Measurements from ENCODE around the gene ABCG4. TPM values are rescaled to one million over a fixed set of nuclear protein-coding genes. Genes with fewer than 3 reads are reported as not detected.
"Not testable (repeated sequence)": the region's sequence is repeated elsewhere in the genome, so short reads cannot be mapped to it uniquely, and the experiment has no call there.

ABCG4 gene
- total RNA-seq, 4 donors from 2014 or later = 0.14 TPM; not detected in 3

DNA sequence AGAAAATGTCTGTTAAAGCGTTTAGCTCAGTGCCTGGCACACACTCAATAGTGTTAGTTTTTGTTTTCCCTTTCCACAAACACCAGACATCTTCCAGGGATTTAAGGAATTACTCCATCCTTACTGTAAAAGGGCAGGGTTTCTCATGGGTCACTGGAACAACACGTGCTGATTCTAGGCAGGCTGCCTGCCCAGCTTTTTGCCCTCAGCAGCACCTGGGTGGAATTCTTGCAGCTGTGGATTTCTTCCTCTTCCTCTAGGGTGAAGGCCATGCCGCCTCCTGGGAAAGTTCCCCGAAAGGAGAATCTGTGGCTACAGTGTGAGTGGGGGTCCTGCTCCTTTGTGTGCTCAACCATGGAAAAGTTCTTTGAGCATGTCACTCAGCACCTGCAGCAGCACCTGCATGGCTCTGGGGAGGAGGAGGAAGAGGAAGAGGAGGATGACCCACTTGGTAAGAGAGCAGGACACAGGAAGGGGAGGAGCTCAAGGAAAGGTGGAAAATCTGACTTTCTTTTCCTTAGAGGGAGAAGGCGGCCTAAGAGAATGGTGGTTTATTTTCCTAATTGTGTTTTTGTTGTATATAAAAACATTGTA is 22.1 kb upstream of the ABCG4 start:
- Histone ChIP-seq H3K4me3 (no peak overlapping the region), H3K4me1 (peaks cover 15 to 46% (median 25%) of the 10 kb centered on the region in 4 donors), H3K27ac (peak overlapping the region; percentile 16 to 55 (median 44)), H3K27me3 (no peaks in the 10 kb centered on the region), H3K36me3 (peaks cover 0 to 36% (median 17%) of the 10 kb centered on the region in 4 donors), H3K9me3 (no peaks in the 10 kb centered on the region)
- in situ Hi-C loops (cut with MboI; ENCODE audit: low pct_ligation_motif_present in 1 of 4, low pct_unique_long_range_greater_than_20kb in 1 of 4, low sequenced_read_pairs in 3 of 4) = no loop called here
- TF ChIP-seq, protein P1, sequence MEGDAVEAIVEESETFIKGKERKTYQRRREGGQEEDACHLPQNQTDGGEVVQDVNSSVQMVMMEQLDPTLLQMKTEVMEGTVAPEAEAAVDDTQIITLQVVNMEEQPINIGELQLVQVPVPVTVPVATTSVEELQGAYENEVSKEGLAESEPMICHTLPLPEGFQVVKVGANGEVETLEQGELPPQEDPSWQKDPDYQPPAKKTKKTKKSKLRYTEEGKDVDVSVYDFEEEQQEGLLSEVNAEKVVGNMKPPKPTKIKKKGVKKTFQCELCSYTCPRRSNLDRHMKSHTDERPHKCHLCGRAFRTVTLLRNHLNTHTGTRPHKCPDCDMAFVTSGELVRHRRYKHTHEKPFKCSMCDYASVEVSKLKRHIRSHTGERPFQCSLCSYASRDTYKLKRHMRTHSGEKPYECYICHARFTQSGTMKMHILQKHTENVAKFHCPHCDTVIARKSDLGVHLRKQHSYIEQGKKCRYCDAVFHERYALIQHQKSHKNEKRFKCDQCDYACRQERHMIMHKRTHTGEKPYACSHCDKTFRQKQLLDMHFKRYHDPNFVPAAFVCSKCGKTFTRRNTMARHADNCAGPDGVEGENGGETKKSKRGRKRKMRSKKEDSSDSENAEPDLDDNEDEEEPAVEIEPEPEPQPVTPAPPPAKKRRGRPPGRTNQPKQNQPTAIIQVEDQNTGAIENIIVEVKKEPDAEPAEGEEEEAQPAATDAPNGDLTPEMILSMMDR (IDR thresholded peaks at IDR 0.05) = no peak
- no peak for DNase-seq
- 43 to 58% methylated on average over 1 to 5 of the region's 5 CpGs for WGBS, 2 donors (ENCODE audit: low coverage in 1 of 2)
- intact Hi-C loops (cut with DNase I; ENCODE audit: low total_unique reads) = no loop called here

DNA sequence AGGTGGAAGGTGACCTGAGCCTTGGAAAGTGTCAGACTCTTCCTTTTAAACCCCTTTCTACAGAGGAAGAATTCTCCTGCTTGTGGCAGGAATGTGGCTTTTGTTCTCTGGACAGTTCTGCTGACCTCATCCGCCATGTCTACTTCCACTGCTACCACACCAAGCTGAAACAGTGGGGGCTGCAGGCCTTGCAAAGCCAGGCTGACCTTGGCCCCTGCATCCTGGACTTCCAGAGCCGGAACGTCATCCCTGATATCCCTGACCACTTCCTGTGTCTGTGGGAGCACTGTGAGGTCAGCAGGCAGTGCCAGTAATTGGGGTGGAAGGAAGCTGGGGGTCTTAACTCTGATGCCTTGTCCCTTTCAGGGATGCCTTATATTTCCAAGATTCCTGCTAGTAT is 18.2 kb upstream of the ABCG4 start:
- in situ Hi-C loops (cut with MboI; ENCODE audit: low pct_ligation_motif_present in 1 of 4, low pct_unique_long_range_greater_than_20kb in 1 of 4, low sequenced_read_pairs in 3 of 4) (no loop called here), intact Hi-C loops (cut with DNase I; ENCODE audit: low total_unique reads) (no loop called here)
- DNase-seq = no peak
- TF ChIP-seq EP300 (IDR thresholded peaks at IDR 0.05; ENCODE audit: low read depth) = no peak
- Histone ChIP-seq H3K27me3 (no peaks in the 10 kb centered on the region), H3K27ac (no peak overlapping the region), H3K4me1 (peaks cover 8 to 15% (median 11%) of the 10 kb centered on the region in 4 donors), H3K36me3 (peaks cover 0 to 54% (median 27%) of the 10 kb centered on the region in 4 donors), H3K9me3 (no peaks in the 10 kb centered on the region), H3K4me3 (no peak overlapping the region)
- 76 to 83% methylated on average over 1 to 3 of the region's 3 CpGs for WGBS, 2 donors (ENCODE audit: low coverage in 1 of 2)

DNA sequence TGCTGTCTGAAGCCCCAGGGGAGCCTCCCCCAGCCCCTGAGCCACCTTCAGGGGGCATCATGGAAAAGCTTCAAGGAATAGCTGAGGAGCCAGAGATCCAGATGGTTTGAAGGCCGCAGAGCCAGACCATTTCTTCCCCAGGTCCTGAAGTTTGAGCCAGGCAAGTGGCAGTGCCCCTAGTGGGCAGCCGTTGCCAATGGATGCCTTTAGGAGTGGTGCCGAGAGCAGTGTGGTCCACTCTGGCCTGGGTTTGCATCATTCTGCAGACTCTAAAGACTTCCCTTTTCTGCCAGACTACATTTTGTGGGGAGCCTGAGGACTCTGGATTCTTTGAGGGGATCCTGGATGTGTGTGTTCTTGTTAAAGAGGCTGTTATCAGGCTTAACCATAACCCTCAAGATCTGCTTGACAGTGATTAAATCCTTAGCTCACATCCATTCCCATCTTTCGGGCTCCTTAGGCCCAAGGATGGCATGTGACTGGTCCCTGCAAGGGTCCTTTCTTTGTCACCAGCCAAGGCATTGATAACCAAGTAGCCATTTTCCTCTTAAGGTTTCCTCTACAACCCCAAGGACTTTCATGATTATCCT is 14.4 kb upstream of the ABCG4 start:
- DNase-seq = no peak
- H3K9me3 ChIP-seq = no peaks in the 10 kb centered on the region

DNA sequence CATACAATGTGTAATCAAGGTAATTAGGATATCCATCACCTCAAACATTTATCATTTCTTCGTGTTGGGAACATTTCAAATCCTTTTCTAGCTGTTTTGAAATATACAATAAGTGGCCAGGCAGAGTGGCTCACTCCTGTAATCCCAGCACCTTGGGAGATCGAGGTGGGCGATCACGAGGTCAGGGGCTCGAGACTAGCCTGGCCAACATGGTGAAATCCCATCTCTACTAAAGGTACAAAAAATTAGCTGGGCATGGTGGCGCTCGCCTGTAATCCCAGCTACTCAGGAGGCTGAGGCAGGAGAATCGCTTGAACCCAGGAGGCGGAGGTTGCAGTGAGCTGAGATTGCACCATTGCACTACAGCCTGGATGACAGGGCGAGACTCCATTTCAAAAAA is 9.6 kb upstream of the ABCG4 start:
- in situ Hi-C loops (cut with MboI; ENCODE audit: low pct_ligation_motif_present in 1 of 4, low pct_unique_long_range_greater_than_20kb in 1 of 4, low sequenced_read_pairs in 3 of 4); H3K9me3 ChIP-seq; H3K4me1 ChIP-seq; H3K4me3 ChIP-seq; H3K27ac ChIP-seq; DNase-seq; intact Hi-C loops (cut with DNase I; ENCODE audit: low total_unique reads); H3K36me3 ChIP-seq: not testable (repeated sequence)
- H3K27me3 ChIP-seq = peaks cover 14% of the 10 kb centered on the region
- 87 to 89% methylated on average over 8 to 10 of the region's 10 CpGs for WGBS, 2 donors (ENCODE audit: low coverage in 1 of 2)

More for the DNA sequence above, 14.4 kb upstream of the ABCG4 start:
- H3K27me3 ChIP-seq = no peaks in the 10 kb centered on the region
- 71 to 74% methylated on average over 1 to 4 of the region's 4 CpGs for WGBS, 2 donors (ENCODE audit: low coverage in 1 of 2)
- in situ Hi-C loops (cut with MboI; ENCODE audit: low pct_ligation_motif_present in 1 of 4, low pct_unique_long_range_greater_than_20kb in 1 of 4, low sequenced_read_pairs in 3 of 4) = no loop called here
- no peaks in the 10 kb centered on the region for H3K4me1 ChIP-seq
- TF ChIP-seq EP300 (IDR thresholded peaks at IDR 0.05; ENCODE audit: low read depth) = no peak
- TF ChIP-seq, protein P1 (IDR thresholded peaks at IDR 0.05) = peak; percentile 38 to 53 (median 48)
- TF ChIP-seq POLR2AphosphoS5 (IDR thresholded peaks at IDR 0.05) = no peak
- TF ChIP-seq POLR2A (IDR thresholded peaks at IDR 0.05) = no peak
- H3K27ac ChIP-seq = no peak overlapping the region
- H3K36me3 ChIP-seq = peaks cover 0 to 41% (median 19%) of the 10 kb centered on the region in 4 donors
- intact Hi-C loops (cut with DNase I; ENCODE audit: low total_unique reads) = no loop called here
- no peak overlapping the region for H3K4me3 ChIP-seq

DNA sequence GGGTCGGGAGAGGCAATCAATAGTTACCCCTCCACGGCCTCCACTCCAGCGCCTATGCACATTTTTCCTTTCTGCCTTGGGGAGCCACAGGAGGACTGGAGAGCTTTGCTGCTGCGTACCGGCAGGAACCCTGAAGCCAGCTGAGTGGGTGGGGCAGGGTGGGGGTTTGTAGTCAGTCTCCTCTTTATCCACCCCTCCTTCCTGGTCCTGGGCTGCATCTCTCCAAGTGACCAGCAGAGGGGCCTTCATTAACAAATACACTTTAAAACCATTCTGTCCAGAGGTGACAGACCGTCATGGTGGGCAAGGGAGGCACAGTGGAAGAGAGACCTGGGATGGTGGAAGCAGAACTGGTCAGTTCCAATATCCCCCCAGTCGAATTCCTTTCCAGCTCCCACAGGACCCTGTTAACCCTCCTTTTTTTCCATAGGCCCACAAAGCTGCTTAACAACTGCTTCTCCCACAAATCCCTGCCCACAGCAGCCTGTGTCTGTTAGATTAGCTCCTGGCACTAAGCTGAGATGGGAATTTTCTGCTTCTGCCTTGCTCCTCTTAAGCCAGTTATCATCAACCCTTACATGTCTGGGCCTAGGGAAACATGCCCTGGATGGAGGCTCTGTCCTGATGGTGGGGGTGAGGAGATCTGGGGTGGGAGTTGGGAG is 3.9 kb upstream of the ABCG4 start:
- no peak for TF ChIP-seq POLR2AphosphoS5 (IDR thresholded peaks at IDR 0.05)
- no peak for TF ChIP-seq EP300 (IDR thresholded peaks at IDR 0.05; ENCODE audit: low read depth)
- TF ChIP-seq, protein P1 (IDR thresholded peaks at IDR 0.05) = peak; percentile 62 to 69 (median 67)
- Histone ChIP-seq H3K4me1 (peaks cover 0 to 19% (median 17%) of the 10 kb centered on the region in 4 donors), H3K27me3 (peaks cover 49% of the 10 kb centered on the region), H3K27ac (no peak overlapping the region), H3K9me3 (no peaks in the 10 kb centered on the region), H3K4me3 (no peak overlapping the region), H3K36me3 (no peaks in the 10 kb centered on the region)
- 10% methylated on average over 7 of the region's 7 CpGs; no CpG with 5 or more reads in 1 of the 2 donors for WGBS, 2 donors (ENCODE audit: low coverage in 1 of 2)
- DNase-seq = peak; percentile 76
- intact Hi-C loops (cut with DNase I; ENCODE audit: low total_unique reads) (no loop called here), in situ Hi-C loops (cut with MboI; ENCODE audit: low pct_ligation_motif_present in 1 of 4, low pct_unique_long_range_greater_than_20kb in 1 of 4, low sequenced_read_pairs in 3 of 4) (no loop called here)
